ENCODE data around the gene ANKK1.

DNA sequence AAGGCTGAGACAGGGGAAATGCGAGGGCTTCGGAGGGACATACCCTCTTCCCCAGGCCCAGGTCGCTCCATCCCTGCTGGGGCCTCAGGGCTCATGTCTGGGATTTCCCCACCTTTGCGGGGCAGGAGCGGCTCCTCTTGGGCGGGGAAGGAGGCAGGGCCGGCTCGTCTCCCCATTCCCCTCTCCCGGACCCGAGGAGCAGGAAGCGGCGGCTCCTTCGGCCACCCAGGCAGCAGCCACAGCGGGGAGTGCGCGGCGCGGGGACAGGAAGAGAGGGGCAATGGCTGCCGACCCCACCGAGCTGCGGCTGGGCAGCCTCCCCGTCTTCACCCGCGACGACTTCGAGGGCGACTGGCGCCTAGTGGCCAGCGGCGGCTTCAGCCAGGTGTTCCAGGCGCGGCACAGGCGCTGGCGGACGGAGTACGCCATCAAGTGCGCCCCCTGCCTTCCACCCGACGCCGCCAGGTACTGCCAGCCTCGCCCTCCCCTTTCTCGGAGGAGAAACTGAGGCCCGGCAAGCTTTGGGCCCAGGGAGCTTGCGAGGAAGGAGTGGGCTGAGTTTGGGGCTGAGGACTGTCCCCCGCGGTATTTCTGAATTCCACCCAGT, at the start of gene ANKK1:
- TF ChIP-seq, protein P1, sequence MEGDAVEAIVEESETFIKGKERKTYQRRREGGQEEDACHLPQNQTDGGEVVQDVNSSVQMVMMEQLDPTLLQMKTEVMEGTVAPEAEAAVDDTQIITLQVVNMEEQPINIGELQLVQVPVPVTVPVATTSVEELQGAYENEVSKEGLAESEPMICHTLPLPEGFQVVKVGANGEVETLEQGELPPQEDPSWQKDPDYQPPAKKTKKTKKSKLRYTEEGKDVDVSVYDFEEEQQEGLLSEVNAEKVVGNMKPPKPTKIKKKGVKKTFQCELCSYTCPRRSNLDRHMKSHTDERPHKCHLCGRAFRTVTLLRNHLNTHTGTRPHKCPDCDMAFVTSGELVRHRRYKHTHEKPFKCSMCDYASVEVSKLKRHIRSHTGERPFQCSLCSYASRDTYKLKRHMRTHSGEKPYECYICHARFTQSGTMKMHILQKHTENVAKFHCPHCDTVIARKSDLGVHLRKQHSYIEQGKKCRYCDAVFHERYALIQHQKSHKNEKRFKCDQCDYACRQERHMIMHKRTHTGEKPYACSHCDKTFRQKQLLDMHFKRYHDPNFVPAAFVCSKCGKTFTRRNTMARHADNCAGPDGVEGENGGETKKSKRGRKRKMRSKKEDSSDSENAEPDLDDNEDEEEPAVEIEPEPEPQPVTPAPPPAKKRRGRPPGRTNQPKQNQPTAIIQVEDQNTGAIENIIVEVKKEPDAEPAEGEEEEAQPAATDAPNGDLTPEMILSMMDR (conservative IDR thresholded peaks at IDR 0.05 in 1 of 2, IDR thresholded peaks at IDR 0.05 in 1 of 2; ENCODE audit: low read depth in 1 of 2, low read length in 2 of 2), result peak in 1 of 2 donors; percentile 12
- no peak for TF ChIP-seq EZH2 (IDR thresholded peaks at IDR 0.05; ENCODE audit: low read length, missing control alignments)

Data from fibroblast of lung (primary cell).